Type B pancreatic cell (in vitro differentiated cells): Measurements from ENCODE around the gene CLDN7. TPM values are rescaled to one million over a fixed set of nuclear protein-coding genes. Genes with fewer than 3 reads are reported as not detected.

Experiments
- DNase-seq: peaks from one replicate; pipeline ENCODE4 v3.0.0; 2021; ENCODE audit warnings: mixed read lengths; ENCODE audit not compliant: unreplicated experiment; ENCODE audit errors: extremely low spot score
- H3K27ac Mint-ChIP-seq: 2 replicates; pipeline ENCODE4 v1.8.0; 2021; ENCODE audit warnings: mild to moderate bottlenecking, mixed read lengths
- H3K27me3 Mint-ChIP-seq: 2 replicates; pipeline ENCODE4 v1.8.0; 2021; ENCODE audit warnings: mixed read lengths
- H3K36me3 Mint-ChIP-seq: 2 replicates; pipeline ENCODE4 v1.8.0; 2021; ENCODE audit warnings: mixed read lengths
- H3K4me1 Mint-ChIP-seq: one replicate; pipeline ENCODE4 v1.8.0; 2021; ENCODE audit warnings: mixed read lengths; ENCODE audit not compliant: unreplicated experiment
- H3K4me3 Mint-ChIP-seq: 2 replicates; pipeline ENCODE4 v1.8.0; 2021; ENCODE audit warnings: mild to moderate bottlenecking, mixed read lengths
- H3K9me3 Mint-ChIP-seq: 2 replicates; pipeline ENCODE4 v1.8.0; 2021; ENCODE audit warnings: mixed read lengths
- microRNA-seq: library from miRNA; unstranded; fragments of <30 nt; microRNA quantifications from one replicate; pipeline ENCODE4, GENCODE V29; 2020
- total RNA-seq: library from RNA; stranded (reverse); gene quantifications from 2 replicates; pipeline ENCODE4 v1.2.1, GENCODE V29; 2021; ENCODE audit warnings: low replicate concordance
- TF ChIP-seq, protein P1 (sequence below): fragments of 200-600 bp; sonication (generic); conservative IDR thresholded peaks from 2 replicates; pipeline ENCODE4 v1.5.0; 2021; ENCODE audit warnings: antibody characterized with exemption, mild to moderate bottlenecking

CLDN7 gene
- total RNA-seq, 1 donor from 2014 or later, result 118 TPM

DNA sequence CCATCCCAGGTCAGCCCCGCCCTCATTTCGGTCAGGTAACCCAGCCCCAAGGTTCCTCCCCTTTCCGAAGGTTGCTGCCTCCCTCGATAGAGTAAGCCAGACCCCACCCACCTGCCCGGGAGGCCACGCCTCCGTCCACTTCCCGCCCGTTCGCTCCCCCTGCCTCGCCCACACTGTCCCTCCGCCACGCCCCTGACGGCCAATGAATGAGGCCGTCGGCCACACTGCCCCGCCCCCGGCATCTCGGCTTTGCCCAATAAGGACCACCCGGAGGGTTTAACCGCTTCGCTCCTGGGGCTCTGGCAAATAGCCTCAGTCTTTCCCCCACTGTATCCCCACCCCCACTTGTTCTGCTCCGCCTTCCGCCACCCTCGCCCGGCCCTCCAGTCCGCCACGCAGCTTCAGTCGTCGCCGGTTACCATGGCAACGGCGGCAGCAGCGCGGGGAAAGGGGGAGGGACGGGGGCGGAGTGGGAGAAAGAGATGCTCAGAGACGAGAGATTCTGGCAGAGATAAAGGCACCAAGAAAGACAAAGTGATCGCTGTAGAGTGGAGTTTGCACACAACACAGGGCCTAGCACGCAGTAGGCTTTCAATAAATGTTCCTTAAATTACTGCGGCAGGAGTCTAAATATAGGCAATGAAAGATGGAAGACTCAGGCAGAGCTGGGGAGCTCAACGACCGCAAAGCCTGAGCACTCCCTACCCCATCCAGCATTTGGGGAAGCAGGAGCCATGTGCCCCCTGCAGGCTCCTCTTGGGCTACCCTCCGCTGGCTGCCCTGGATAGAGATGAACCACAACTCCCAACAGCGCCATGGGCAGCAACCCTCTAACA lies 47.8 kb downstream of the CLDN7 start:
- peak; percentile 100 for DNase-seq
- peak overlapping the region; percentile 95 for H3K4me3 Mint-ChIP-seq
- H3K9me3 Mint-ChIP-seq, result no peaks in the 10 kb centered on the region
- H3K27ac Mint-ChIP-seq, result peak overlapping the region; percentile 98
- H3K27me3 Mint-ChIP-seq, result peaks cover 33% of the 10 kb centered on the region
- H3K36me3 Mint-ChIP-seq, result peaks cover 5% of the 10 kb centered on the region
- H3K4me1 Mint-ChIP-seq, result peaks cover 56% of the 10 kb centered on the region
- TF ChIP-seq, protein P1, sequence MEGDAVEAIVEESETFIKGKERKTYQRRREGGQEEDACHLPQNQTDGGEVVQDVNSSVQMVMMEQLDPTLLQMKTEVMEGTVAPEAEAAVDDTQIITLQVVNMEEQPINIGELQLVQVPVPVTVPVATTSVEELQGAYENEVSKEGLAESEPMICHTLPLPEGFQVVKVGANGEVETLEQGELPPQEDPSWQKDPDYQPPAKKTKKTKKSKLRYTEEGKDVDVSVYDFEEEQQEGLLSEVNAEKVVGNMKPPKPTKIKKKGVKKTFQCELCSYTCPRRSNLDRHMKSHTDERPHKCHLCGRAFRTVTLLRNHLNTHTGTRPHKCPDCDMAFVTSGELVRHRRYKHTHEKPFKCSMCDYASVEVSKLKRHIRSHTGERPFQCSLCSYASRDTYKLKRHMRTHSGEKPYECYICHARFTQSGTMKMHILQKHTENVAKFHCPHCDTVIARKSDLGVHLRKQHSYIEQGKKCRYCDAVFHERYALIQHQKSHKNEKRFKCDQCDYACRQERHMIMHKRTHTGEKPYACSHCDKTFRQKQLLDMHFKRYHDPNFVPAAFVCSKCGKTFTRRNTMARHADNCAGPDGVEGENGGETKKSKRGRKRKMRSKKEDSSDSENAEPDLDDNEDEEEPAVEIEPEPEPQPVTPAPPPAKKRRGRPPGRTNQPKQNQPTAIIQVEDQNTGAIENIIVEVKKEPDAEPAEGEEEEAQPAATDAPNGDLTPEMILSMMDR, result peak; percentile 74

DNA sequence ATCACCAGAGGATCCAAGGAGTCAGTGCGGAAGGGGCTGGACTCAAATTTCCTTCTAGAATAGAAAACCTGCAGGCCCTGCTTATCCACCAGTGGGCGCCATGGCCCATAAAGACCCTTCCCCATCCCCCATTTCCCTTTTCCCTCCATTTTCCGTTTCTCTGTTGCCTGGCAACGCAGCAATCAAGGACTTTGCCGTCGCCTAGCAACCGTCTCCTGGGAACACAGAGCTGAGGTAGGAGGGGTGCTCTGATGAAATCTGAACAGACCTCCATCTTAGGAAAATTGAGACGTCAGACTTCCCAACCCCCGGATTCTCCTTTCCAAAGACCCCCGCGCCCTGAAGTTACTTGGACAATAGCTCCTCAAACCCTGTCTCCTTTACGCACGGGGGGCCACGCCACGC lies 48.4 kb downstream of the CLDN7 start:
- Mint-ChIP-seq H3K27ac (peak overlapping the region; percentile 98), H3K9me3 (no peaks in the 10 kb centered on the region), H3K27me3 (peaks cover 33% of the 10 kb centered on the region), H3K36me3 (peaks cover 5% of the 10 kb centered on the region), H3K4me3 (peak overlapping the region; percentile 95), H3K4me1 (peaks cover 49% of the 10 kb centered on the region)
- peak; percentile 92 for DNase-seq
- TF ChIP-seq, protein P1, result peak; percentile 89

DNA sequence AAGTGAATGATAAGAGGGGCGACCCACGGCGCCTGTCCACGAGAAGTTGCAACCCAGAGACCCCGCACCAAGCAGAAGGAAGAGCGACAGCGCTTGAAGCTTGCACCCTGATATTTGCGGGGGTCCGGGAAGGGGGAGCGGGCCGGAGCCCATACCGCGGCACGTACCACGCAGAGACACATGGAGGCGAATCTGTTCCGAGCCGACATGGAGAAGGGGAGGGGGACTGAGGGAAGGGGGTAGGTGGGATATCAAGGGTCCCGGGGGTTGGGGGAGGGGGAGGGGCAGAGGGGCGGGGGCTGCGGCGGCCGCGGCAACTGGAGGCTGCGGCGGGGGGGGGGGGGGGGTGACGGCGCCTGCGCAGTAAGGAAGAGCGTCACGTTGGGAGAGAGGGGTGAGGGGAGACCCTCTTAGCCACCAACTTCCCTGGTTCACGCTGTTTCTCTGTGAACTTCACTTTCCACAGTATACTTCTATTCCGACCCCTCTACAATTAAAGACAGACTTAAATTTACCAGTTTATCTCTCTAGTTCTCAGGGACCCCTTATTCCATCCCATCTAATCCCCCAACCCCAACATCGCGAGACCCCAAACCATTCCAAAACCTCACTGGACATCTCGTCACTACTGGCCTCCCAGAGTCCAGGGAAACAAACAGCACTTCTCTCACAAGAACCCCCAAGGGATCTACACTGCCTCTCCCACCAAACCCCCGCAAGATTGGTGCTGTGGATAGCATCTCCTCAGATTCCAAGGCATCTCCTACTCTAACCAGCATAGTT lies 50.6 kb downstream of the CLDN7 start:
- no peak for DNase-seq
- peaks cover 33% of the 10 kb centered on the region for H3K27me3 Mint-ChIP-seq
- H3K36me3 Mint-ChIP-seq, result peaks cover 5% of the 10 kb centered on the region
- peaks cover 49% of the 10 kb centered on the region for H3K4me1 Mint-ChIP-seq
- peak overlapping the region; percentile 54 for H3K27ac Mint-ChIP-seq
- no peaks in the 10 kb centered on the region for H3K9me3 Mint-ChIP-seq
- TF ChIP-seq, protein P1, result no peak
- peak overlapping the region; percentile 81 for H3K4me3 Mint-ChIP-seq

Small RNAs within 50 kb of the gene (microRNA-seq; reads per million reads assigned to microRNA genes)
- gene MIR324, result 3,127 reads per million, percentile 89 among the genes with 10 or more reads in this experiment

Other genes with a start within 250 kb of the CLDN7 start
- 176 and 208 TPM in 2 replicates for gene RNASEK, start 249.9 kb downstream of the CLDN7 start, total RNA-seq
- gene BCL6B, start 239.4 kb downstream of the CLDN7 start, total RNA-seq, result not detected in 2 replicates
- gene SLC16A13, start 226.5 kb downstream of the CLDN7 start, total RNA-seq, result 13.5 and 15.5 TPM in 2 replicates
- 3.9 and 10.5 TPM in 2 replicates for gene SLC16A11, start 218.4 kb downstream of the CLDN7 start, total RNA-seq
- gene CLEC10A, start 182.2 kb downstream of the CLDN7 start, total RNA-seq, result not detected in 2 replicates
- 0.82 and 1.3 TPM in 2 replicates for gene ASGR2, start 147.7 kb downstream of the CLDN7 start, total RNA-seq
- gene ASGR1, start 83.1 kb downstream of the CLDN7 start, total RNA-seq, result 7.5 and 9.7 TPM in 2 replicates
- gene DLG4, start 42.6 kb downstream of the CLDN7 start, total RNA-seq, result 7.8 and 46.1 TPM in 2 replicates
- 573 and 617 TPM in 2 replicates for gene ACADVL, start 42.5 kb downstream of the CLDN7 start, total RNA-seq
- gene DVL2, start 28.0 kb downstream of the CLDN7 start, total RNA-seq, result 62.8 and 93.9 TPM in 2 replicates
- gene PHF23, start 23.0 kb downstream of the CLDN7 start, total RNA-seq, result 42.8 and 61.1 TPM in 2 replicates
- 478 and 570 TPM in 2 replicates for gene GABARAP, start 20.0 kb downstream of the CLDN7 start, total RNA-seq
- 138 and 154 TPM in 2 replicates for gene CTDNEP1, start 10.7 kb downstream of the CLDN7 start, total RNA-seq
- 43.1 and 55.7 TPM in 2 replicates for gene ELP5, start 10.3 kb downstream of the CLDN7 start, total RNA-seq
- gene SLC2A4, start 19.2 kb upstream of the CLDN7 start, total RNA-seq, result 1.2 and 4.0 TPM in 2 replicates
- 4.5 and 7.0 TPM in 2 replicates for gene YBX2, start 32.2 kb upstream of the CLDN7 start, total RNA-seq
- gene EIF5A, start 45.1 kb upstream of the CLDN7 start, total RNA-seq, result 454 and 510 TPM in 2 replicates
- gene GPS2, start 52.9 kb upstream of the CLDN7 start, total RNA-seq, result 75.0 and 75.4 TPM in 2 replicates
- gene NEURL4, start 66.9 kb upstream of the CLDN7 start, total RNA-seq, result 49.9 and 61.5 TPM in 2 replicates
- gene ACAP1, start 74.1 kb upstream of the CLDN7 start, total RNA-seq, result 3.2 and 8.3 TPM in 2 replicates
- 9.5 and 15.5 TPM in 2 replicates for gene KCTD11, start 89.7 kb upstream of the CLDN7 start, total RNA-seq
- not detected in 2 replicates for gene TMEM95, start 92.7 kb upstream of the CLDN7 start, total RNA-seq
- gene TNK1, start 118.6 kb upstream of the CLDN7 start, total RNA-seq, result 6.6 and 11.5 TPM in 2 replicates
- gene PLSCR3, start 132.0 kb upstream of the CLDN7 start, total RNA-seq, result 39.8 and 55.8 TPM in 2 replicates
- 89.8 and 90.3 TPM in 2 replicates for gene TMEM256, start 141.6 kb upstream of the CLDN7 start, total RNA-seq
- 15.0 and 68.4 TPM in 2 replicates for gene NLGN2, start 145.4 kb upstream of the CLDN7 start, total RNA-seq
- gene SPEM1, start 157.8 kb upstream of the CLDN7 start, total RNA-seq, result 0.31 TPM in 1 of 2 replicates, not detected in the other
- not detected in 2 replicates for gene SPEM2, start 163.1 kb upstream of the CLDN7 start, total RNA-seq
- not detected in 2 replicates for gene SPEM3, start 166.4 kb upstream of the CLDN7 start, total RNA-seq
- gene TMEM102, start 173.0 kb upstream of the CLDN7 start, total RNA-seq, result 6.4 and 15.9 TPM in 2 replicates
- 21.8 and 76.0 TPM in 2 replicates for gene FGF11, start 177.0 kb upstream of the CLDN7 start, total RNA-seq
- 16.4 and 51.1 TPM in 2 replicates for gene CHRNB1, start 182.6 kb upstream of the CLDN7 start, total RNA-seq
- 34.5 and 76.6 TPM in 2 replicates for gene ZBTB4, start 217.2 kb upstream of the CLDN7 start, total RNA-seq
- not detected in 2 replicates for gene SLC35G6, start 219.0 kb upstream of the CLDN7 start, total RNA-seq
- 175 and 244 TPM in 2 replicates for gene POLR2A, start 221.9 kb upstream of the CLDN7 start, total RNA-seq